Stimulated activated naive CD8-positive, alpha-beta T cell treated with anti-CD3 and anti-CD28 coated beads, Interleukin-15, amount 100 ng/mL, for 72 hours (primary cell): ENCODE results near the gene MAD1L1.
A peak's percentile ranks its signal among the peaks of the same experiment; 100 is the strongest.
"Not testable (repeated sequence)": the region's sequence is repeated elsewhere in the genome, so short reads cannot be mapped to it uniquely, and the experiment has no call there.

ENCODE experiments used
- ATAC-seq: fragments of 150-1000 bp; cut with Tn5 transposase; 2 replicates; pipeline ENCODE4 v1.10.0; 2021; ENCODE audit warnings: mild to moderate bottlenecking, moderate library complexity
- DNase-seq, 2 donors: peaks; one replicate each; pipeline ENCODE4 v3.0.0; 2021 to 2022
- H3K27ac Mint-ChIP-seq, 2 donors: one replicate each; pipeline ENCODE4 v1.8.0; 2022; ENCODE audit warnings: mild to moderate bottlenecking in 2 of 2, mixed read lengths in 2 of 2, moderate library complexity in 2 of 2
- H3K27me3 Mint-ChIP-seq: one replicate; pipeline ENCODE4 v1.8.0; 2022; ENCODE audit warnings: mixed read lengths
- H3K4me1 Mint-ChIP-seq: one replicate; pipeline ENCODE4 v1.8.0; 2022; ENCODE audit warnings: mild to moderate bottlenecking, mixed read lengths
- H3K4me3 Mint-ChIP-seq, 2 donors: one replicate each; pipeline ENCODE4 v1.8.0; 2022; ENCODE audit warnings: mild to moderate bottlenecking in 2 of 2, mixed read lengths in 2 of 2, moderate library complexity in 1 of 2
- H3K9me3 Mint-ChIP-seq, 2 donors: one replicate each; pipeline ENCODE4 v1.8.0; 2022; ENCODE audit warnings: mixed read lengths in 2 of 2

MAD1L1 gene

DNA sequence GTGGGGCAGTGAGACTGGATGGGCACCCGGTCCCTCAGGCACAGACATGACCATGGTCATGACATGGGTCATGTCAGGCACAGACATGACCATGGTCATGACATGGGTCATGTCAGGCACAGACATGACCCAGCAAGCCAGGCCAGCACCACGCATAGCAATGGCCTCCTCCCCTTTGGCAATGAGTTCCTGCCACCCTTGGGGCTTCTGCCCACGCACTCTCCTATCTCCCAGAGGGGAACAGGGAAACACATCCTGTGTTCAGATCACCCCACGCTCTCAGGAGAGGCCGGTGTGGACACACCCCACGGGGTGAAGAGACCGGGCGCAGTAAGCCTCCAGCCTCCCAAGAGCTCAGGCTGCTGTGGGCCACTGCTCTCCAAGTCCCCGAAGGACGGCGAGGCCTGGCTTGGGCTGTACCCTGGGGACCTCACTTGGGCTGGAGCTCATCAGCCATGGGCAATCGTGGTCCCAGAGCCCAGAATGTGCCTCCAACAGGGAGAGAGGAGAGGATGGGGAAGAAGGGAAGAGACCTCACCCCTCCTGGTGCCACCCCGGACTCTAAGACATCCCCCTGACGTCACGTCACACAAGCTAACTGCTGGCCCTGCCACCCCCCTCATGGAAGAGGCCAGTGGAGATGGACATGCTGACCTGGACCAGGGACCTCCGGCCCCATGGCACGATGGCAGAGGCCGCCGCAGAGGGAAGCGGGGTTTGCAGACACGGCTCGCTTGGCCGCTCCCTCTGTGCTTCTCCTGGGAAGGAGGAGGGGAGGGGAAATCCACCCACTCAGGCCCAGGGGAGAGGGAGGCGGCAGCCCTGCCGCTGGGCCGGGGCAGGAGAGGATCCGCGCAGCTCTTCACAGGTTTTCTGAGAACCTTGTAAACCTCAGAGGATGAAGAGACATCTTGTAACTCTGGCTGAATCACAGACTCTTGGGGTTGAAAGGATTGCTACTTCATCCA lies 293.0 kb downstream of the MAD1L1 start:
- peak overlapping the region; percentile 85 to 92 for H3K4me3 Mint-ChIP-seq
- H3K27ac Mint-ChIP-seq = peak overlapping the region; percentile 92 to 97
- H3K9me3 Mint-ChIP-seq = no peaks in the 10 kb centered on the region
- ATAC-seq = peak; percentile 3
- peaks cover 72% of the 10 kb centered on the region for H3K4me1 Mint-ChIP-seq
- peaks cover 9% of the 10 kb centered on the region for H3K27me3 Mint-ChIP-seq
- peak; percentile 40 to 42 for DNase-seq

DNA sequence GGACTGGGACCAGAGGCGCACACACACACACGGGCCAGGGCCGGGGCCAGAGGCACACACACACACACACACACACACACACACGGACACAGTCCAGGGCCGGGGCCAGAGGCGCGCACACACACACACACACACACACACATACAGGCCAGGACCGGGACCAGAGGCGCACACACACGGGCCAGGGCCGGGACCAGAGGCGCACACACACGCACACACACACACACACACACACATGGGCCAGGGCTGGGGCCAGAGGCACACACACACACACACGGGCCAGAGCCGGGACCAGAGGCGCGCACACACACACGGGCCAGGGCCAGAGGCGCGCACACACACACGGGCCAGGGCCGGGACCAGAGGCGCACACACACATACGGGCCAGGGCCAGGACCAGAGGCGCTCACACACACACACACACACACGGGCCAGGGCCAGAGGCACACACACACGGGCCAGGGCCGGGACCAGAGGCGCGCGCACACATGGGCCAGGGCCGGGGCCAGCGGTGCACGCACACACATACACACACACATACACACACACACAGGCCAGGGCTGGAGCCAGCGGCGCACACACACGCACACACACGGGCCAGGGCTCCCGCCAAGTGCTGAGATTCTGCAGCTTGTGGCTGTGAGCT lies 293.8 kb downstream of the MAD1L1 start:
- Mint-ChIP-seq H3K4me3 (peak overlapping the region; percentile 85 to 92), H3K4me1 (peaks cover 66% of the 10 kb centered on the region), H3K9me3 (no peaks in the 10 kb centered on the region), H3K27ac (peak overlapping the region; percentile 84 to 90), H3K27me3 (peaks cover 9% of the 10 kb centered on the region)
- DNase-seq (no peak), ATAC-seq (no peak)

DNA sequence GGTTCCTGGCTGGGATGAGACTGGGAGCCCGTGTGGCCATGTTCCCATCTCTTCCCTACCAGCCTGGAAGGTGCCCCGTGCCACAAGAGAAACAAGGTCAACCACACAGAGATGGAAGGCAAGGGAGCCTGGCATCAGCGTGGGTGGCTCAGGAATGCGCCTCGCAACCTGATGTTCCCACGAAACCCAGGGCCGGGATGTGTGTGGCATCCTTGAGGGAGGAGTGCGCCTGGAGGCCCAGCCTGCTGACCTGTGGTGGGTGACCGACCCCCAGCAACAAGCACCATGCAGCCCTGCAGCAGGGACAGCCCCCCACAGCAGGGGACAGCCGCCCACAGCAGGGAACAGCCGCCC lies 295.5 kb downstream of the MAD1L1 start:
- H3K27ac Mint-ChIP-seq = no peak overlapping the region
- no peak overlapping the region for H3K4me3 Mint-ChIP-seq

DNA sequence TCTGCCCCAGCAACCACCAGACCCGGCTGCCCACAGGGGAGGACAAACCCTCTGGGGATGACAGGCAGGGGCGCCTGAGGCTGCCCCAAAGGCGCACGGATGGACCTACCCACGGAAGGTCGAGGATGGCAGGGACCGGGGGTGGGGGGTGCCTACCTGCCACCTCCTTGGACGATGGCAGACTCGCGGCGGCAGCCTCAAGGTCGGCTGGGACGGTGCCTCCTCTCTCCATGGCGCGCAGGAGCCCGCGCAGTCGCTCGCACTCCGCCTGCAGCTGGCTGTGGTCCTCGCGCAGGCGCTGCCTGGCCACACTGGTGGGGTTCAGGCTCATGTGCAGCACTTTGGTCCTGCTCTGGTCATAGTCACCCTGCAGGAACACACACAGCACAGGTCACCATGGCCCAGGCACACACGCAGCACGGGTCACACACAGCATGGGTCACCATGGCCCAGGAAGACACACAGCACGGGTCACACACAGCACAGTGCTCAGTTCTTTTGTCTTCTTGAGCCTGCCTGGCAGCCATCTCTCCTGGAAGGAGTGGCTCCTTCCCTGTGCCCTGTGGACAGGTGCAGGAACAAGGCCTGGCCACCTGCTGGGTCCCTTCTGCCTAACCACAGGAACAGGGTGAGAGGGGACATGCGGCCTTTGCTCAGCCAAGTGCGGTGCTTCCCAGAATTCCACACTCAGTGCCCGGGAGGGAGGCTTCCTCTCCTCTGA lies 296.1 kb downstream of the MAD1L1 start:
- no peak for DNase-seq
- H3K27me3 Mint-ChIP-seq = peaks cover 1% of the 10 kb centered on the region
- H3K9me3 Mint-ChIP-seq = no peaks in the 10 kb centered on the region
- H3K4me1 Mint-ChIP-seq = peaks cover 44% of the 10 kb centered on the region
- no peak for ATAC-seq
- H3K27ac Mint-ChIP-seq = peak overlapping the region in 1 of 2 donors; percentile 13
- no peak overlapping the region for H3K4me3 Mint-ChIP-seq

More for the DNA sequence above, 295.5 kb downstream of the MAD1L1 start:
- Mint-ChIP-seq H3K9me3 (no peaks in the 10 kb centered on the region), H3K27me3 (peaks cover 7% of the 10 kb centered on the region), H3K4me1 (peaks cover 49% of the 10 kb centered on the region)
- DNase-seq (no peak), ATAC-seq (no peak)

DNA sequence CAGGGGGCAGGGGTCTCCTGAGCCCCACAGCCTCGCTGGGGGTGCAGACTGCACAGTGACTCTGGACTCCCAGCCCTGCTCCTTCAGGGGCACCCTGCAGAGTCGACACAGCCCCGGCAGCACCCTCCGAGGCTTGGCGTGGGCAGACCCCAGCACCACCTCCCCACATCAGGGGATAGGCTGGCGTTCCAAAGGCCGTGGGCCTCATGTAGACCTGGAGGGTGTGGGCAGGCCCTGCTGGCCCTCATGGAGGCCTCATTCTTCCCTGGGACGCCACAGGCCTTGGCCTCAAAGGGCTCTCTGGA lies 296.8 kb downstream of the MAD1L1 start:
- H3K27me3 Mint-ChIP-seq = no peaks in the 10 kb centered on the region
- ATAC-seq (no peak), DNase-seq (no peak)
- peaks cover 36% of the 10 kb centered on the region for H3K4me1 Mint-ChIP-seq
- no peaks in the 10 kb centered on the region for H3K9me3 Mint-ChIP-seq
- no peak overlapping the region for H3K27ac Mint-ChIP-seq
- H3K4me3 Mint-ChIP-seq = no peak overlapping the region

DNA sequence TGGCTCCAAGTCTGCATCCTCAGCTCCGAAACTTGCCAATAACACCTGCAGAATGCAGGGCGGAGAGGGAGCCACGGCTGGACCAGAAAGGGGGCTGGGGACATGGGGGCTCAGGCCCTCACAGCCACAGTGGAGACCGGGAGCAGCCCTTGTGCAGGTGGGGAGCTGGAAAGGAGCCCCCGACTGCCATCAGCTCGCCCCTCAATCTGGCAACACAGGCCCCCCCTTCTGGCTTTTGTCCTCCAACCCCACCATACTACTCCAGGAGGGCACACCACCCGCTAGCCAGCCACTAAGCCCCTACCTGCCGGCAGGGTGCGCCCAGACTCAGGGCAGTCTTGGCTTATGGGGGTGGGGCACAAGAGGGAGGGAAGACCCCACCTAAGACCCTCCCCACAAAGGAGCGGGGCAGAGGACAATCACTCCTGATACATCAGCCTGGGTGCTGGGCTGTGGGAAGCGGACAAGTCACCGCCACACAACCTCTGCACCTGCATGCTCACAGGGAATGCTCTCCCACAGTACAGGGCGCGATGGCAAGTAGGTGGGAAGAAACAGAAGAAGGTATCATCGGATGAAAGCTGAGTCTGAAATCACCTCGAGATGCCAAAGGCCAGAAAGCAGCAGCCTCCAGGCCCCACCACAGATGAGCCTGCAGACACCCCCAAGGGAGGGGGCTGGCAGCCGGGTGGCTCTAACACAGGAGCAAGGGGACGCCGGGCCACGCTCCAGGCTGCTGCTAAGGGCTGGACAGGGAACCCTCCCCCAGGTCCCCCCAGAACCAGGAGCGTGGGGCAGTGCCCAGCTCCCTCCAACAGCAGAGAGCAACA lies 297.4 kb downstream of the MAD1L1 start:
- no peak for ATAC-seq
- peaks cover 31% of the 10 kb centered on the region for H3K4me1 Mint-ChIP-seq
- no peak for DNase-seq
- no peak overlapping the region for H3K4me3 Mint-ChIP-seq
- H3K27me3 Mint-ChIP-seq = no peaks in the 10 kb centered on the region
- H3K9me3 Mint-ChIP-seq = no peaks in the 10 kb centered on the region
- H3K27ac Mint-ChIP-seq = no peak overlapping the region

DNA sequence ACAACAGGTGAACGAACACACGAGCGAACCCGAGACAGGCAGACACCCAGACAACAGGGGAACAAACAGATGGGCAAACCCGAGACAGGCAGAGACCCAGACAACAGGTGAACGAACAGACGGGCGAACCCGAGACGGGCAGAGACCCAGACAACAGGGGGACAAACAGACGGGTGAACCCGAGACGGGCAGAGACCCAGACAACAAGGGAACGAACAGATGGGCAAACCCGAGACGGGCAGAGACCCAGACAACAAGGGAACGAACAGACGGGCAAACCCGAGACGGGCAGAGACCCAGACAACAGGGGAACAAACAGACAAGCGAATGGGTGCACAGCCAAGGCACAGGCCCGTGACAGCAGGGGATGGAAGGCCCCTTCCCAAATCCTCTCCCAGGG lies 298.0 kb downstream of the MAD1L1 start:
- Mint-ChIP-seq H3K9me3 (no peaks in the 10 kb centered on the region), H3K4me3 (no peak overlapping the region), H3K4me1 (peaks cover 24% of the 10 kb centered on the region), H3K27me3 (no peaks in the 10 kb centered on the region), H3K27ac (no peak overlapping the region)
- no peak for ATAC-seq
- DNase-seq = no peak

DNA sequence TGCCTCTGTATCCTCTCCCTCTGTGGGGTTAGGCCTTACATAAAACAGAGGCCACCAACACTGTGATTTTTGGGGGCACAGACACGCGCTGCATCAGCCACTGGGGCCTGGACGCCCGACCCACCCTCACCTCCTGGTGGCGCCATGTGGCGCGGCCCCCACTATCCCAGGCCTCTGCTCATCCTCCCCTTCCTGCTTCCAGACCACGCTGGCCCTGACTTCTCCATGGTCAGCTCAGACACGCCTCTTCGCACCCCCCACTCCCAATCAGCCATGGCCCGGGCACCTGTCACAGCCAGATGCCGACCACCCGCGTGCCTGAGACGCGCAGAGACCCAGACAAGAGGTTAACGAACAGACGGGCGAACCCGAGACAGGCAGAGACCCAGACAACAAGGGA lies 298.7 kb downstream of the MAD1L1 start:
- no peaks in the 10 kb centered on the region for H3K9me3 Mint-ChIP-seq
- ATAC-seq = no peak
- H3K27ac Mint-ChIP-seq = no peak overlapping the region
- H3K4me1 Mint-ChIP-seq = peaks cover 17% of the 10 kb centered on the region
- no peak overlapping the region for H3K4me3 Mint-ChIP-seq
- DNase-seq = no peak
- no peaks in the 10 kb centered on the region for H3K27me3 Mint-ChIP-seq

DNA sequence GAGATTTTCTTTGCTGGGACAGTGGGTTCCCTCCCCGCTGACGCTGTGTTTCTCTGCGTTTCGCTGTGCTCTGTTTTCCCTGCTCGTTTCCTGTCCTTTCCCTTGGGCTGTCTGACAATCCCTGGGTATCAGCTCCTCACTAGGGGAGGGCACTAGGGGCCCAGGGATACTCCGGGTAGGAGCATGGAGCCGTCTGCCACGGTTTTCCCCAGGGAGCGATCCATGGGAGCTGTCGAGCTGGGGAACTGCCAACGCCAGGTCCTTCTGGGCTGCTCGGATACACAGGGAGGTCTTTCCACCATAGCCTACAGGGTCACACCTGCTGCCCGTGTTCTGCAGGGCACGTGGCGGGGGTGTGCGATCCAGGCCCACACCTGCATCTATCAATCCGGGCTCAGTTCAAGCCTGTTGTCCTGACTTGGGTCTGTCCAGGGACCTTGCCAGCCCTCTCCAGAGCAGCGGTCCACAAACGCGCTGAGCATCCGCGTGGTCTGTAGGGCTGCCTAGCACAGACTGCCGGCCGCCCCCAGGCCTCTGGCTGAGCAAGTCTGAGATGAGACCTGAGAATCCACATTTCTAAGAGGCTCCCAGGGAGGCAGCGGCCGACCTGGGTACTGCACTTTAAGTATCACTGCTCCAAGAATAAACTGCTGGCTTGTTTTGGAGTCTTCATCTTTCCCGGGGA lies 299.5 kb downstream of the MAD1L1 start:
- Mint-ChIP-seq H3K4me1 (peaks cover 11% of the 10 kb centered on the region), H3K4me3 (no peak overlapping the region), H3K9me3 (no peaks in the 10 kb centered on the region), H3K27ac (no peak overlapping the region), H3K27me3 (peaks cover 5% of the 10 kb centered on the region)
- DNase-seq (no peak), ATAC-seq (no peak)

DNA sequence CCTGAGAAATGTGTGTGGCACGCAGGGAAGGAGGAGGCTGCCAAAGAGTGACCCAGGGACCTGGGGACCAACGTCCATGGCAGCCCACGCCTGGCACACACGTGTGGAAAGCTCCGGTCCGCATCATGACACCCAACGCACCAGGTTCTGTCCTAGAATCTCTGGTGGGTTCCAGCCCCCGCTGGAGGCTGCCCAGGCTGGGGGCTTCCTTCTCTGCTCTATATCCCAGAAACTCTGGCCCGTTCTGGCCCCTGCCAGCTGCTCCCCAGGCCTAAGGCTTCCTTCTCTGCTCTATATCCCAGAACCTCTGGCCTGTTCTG lies 300.8 kb downstream of the MAD1L1 start:
- no peak overlapping the region for H3K4me3 Mint-ChIP-seq
- H3K27ac Mint-ChIP-seq = peak overlapping the region in 1 of 2 donors; percentile 92
- no peak for ATAC-seq
- H3K27me3 Mint-ChIP-seq = peaks cover 14% of the 10 kb centered on the region
- H3K4me1 Mint-ChIP-seq = peaks cover 13% of the 10 kb centered on the region
- no peaks in the 10 kb centered on the region for H3K9me3 Mint-ChIP-seq
- DNase-seq = no peak

DNA sequence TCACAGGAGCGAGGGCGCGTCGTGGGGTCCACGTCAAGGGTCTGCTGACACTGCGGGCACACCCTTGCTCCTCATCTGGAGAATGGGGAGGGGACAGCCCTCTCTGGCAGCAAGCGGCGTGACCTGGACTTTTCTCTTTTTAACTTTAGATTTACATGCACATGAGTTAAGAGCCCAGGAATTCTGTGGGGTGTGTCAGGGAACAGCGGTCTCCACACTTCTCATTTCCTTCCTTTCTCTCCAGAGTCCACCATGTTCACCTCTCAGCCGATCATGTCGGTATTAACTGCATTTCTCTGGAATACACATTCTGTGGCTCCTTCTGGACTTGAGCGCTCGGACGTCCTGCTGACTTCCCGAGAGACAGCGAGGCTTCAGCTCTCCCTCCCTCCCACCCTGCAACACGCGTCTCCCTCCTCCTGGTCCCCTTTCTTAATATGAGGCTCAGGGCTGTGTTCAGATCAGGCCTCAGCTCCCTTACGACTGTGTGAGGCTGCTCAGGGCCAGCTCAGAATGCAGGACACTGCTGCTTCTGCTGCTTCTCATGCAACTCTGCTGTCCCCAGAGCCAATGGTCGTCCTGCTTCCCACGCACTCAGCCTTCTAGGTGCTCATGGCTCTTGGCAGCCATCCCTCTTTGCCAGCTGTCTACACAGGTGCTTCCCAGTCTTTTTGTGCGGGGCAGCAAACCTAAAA lies 301.3 kb downstream of the MAD1L1 start:
- Mint-ChIP-seq H3K4me3 (no peak overlapping the region), H3K27ac (peak overlapping the region; percentile 64 to 92), H3K27me3 (peaks cover 19% of the 10 kb centered on the region), H3K4me1 (peaks cover 17% of the 10 kb centered on the region), H3K9me3 (no peaks in the 10 kb centered on the region)
- ATAC-seq = no peak
- DNase-seq = no peak

DNA sequence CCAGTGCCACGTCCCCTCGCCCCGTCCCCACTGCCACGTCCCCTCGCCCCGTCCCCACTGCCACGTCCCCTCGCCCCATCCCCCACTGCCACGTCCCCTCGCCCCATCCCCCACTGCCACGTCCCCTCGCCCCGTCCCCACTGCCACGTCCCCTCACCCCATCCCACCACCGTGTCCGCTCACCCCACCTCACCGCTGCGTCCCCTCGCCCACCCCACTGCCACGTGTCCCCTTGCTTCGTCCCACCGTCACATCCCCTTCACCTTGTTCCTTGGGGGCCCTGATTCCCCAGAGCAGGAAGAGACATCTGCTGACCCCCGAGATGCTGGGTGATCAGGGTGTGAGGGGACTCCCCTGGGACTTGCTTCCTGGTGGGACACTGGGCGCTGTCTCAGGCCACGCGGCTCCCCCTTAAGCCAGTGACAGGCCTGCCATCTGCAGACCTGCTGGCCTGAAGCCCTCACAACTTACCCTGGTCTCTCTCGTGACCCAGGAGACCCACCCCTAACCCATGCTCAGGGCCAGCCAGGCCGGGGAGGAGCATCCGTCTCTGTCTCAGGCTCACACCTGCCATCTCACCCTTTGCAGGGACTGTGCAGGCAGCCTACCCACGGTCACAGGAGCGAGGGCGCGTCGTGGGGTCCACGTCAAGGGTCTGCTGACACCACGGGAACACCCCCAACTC lies 302.2 kb downstream of the MAD1L1 start:
- Mint-ChIP-seq H3K4me3 (no peak overlapping the region), H3K4me1 (peaks cover 25% of the 10 kb centered on the region), H3K27ac (peak overlapping the region in 1 of 2 donors; percentile 23), H3K9me3 (no peaks in the 10 kb centered on the region), H3K27me3 (peaks cover 19% of the 10 kb centered on the region)
- no peak for DNase-seq
- ATAC-seq = peak; percentile 46

DNA sequence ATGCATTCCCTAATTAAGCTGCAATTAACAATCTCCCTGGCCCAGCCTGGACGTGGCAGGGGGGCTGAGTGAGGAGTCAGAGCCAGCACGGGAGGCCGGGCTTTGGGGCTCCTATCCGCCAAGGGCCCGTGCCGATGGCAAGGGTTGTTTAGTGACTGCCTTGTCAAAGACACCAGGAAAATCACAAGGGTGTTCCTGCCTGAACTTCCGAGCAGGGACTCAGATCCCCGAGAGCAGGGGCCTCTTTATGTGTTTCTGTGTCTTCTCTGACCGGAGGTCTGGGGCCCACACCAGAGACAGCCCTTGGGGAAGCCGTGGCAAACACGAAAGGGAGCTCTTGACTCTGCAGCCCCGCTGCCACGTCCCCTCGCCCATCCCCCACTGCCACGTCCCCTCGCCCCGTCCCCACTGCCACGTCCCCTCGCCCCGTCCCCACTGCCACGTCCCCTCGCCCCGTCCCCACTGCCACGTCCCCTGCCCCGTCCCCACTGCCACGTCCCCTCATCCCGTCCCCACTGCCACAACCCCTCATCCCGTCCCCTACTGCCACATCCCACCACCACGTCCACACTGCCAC lies 303.3 kb downstream of the MAD1L1 start:
- H3K4me3 Mint-ChIP-seq, DNase-seq, H3K27ac Mint-ChIP-seq, ATAC-seq, H3K9me3 Mint-ChIP-seq: not testable (repeated sequence)
- peaks cover 36% of the 10 kb centered on the region for H3K4me1 Mint-ChIP-seq
- H3K27me3 Mint-ChIP-seq = peaks cover 22% of the 10 kb centered on the region
